A549 (cell line): Measurements from ENCODE around the gene MAP1S.

ENCODE experiments used
- CBX2 ChIP-seq: fragments of 200-600 bp; sonication (generic); IDR thresholded peaks from 2 replicates; pipeline ENCODE4 v1.6.1; 2016; ENCODE audit warnings: low read depth, mild to moderate bottlenecking, borderline replicate concordance
- CEBPB ChIP-seq, 2 experiments: fragments of >200 bp in 1 of 2; sonication (Bioruptor Twin) in 1 of 2; formaldehyde crosslinking in 1 of 2; IDR thresholded peaks; 2 replicates each; pipeline ENCODE4 v1.6.1; 2012 to 2016
- CHD4 ChIP-seq: fragments of 200-600 bp; sonication (generic); IDR thresholded peaks from 2 replicates; pipeline ENCODE4 v1.6.1; 2016; ENCODE audit warnings: antibody characterized with exemption, mild to moderate bottlenecking, borderline replicate concordance
- CTCF ChIP-seq: fragments of >200 bp; sonication (Bioruptor Twin); formaldehyde crosslinking; IDR thresholded peaks from 3 replicates; pipeline ENCODE4 v1.5.1; 2016
- E2F6 ChIP-seq: IDR thresholded peaks from 2 replicates; pipeline ENCODE4 v1.6.1; 2012; ENCODE audit warnings: low read depth, borderline replicate concordance
- EP300 ChIP-seq, 2 experiments: fragments of >200 bp; sonication (Bioruptor Twin); formaldehyde crosslinking; IDR thresholded peaks; 2 replicates in 1 of 2; 3 replicates in 1 of 2; pipeline ENCODE4 v1.6.1; 2016 to 2017
- HMGXB4 ChIP-seq: fragments of 250-450 bp; sonication (Bioruptor Pico); IDR thresholded peaks from 2 replicates; pipeline ENCODE4 v1.5.0; 2021; ENCODE audit warnings: mild to moderate bottlenecking, moderate library complexity, borderline replicate concordance
- KDM1A ChIP-seq: fragments of 200-600 bp; sonication (generic); IDR thresholded peaks from 2 replicates; pipeline ENCODE4 v1.6.1; 2016; ENCODE audit warnings: low read depth, mild to moderate bottlenecking
- MAZ ChIP-seq: fragments of 150-350 bp; IDR thresholded peaks from 2 replicates; pipeline ENCODE4 v1.6.1; 2014; ENCODE audit warnings: antibody characterized with exemption, low read depth, low read length, borderline replicate concordance
- POLR2A ChIP-seq: IDR thresholded peaks from 2 replicates; pipeline ENCODE4 v1.6.1; 2012; ENCODE audit warnings: mild to moderate bottlenecking, low read length
- POLR2AphosphoS2 ChIP-seq: conservative IDR thresholded peaks from 2 replicates; pipeline ENCODE4 v1.6.1; 2012; ENCODE audit warnings: low read length, improper control_type of control experiment, inconsistent platforms
- RARB ChIP-seq: fragments of 250-450 bp; sonication (Bioruptor Pico); IDR thresholded peaks from 2 replicates; pipeline ENCODE4 v1.8.0; 2021; ENCODE audit warnings: mild to moderate bottlenecking, moderate library complexity
- USF2 ChIP-seq: fragments of 450-650 bp; IDR thresholded peaks from 2 replicates; pipeline ENCODE4 v1.6.1; 2014; ENCODE audit warnings: antibody characterized with exemption

GRCh38 chr19:17753976-17754375, 34.7 kb downstream of the MAP1S start:
- TF ChIP-seq POLR2A (no peak), CTCF (no peak), E2F6 (no peak), CHD4 (no peak), HMGXB4 (CRISPR knock-in tag) (no peak), KDM1A (no peak), MAZ (no peak), CBX2 (no peak), CEBPB (IDR thresholded peaks at IDR 0.05) (no peak), POLR2AphosphoS2 (no peak), EP300 (IDR thresholded peaks at IDR 0.05) (no peak), USF2 (no peak), RARB (CRISPR knock-in tag) (no peak)
